NCI-H1694 treated with DMSO at 0.1 percent for 48 hours (cell line): ENCODE measurements around the gene ACOXL.
"Not testable (repeated sequence)": the region's sequence is repeated elsewhere in the genome, so short reads cannot be mapped to it uniquely, and the experiment has no call there.

Experiments used
- DNase-seq: peaks from one replicate; lab custom pipeline; 2025; lab: John Stamatoyannopoulos, UW

Gene ACOXL

DNA sequence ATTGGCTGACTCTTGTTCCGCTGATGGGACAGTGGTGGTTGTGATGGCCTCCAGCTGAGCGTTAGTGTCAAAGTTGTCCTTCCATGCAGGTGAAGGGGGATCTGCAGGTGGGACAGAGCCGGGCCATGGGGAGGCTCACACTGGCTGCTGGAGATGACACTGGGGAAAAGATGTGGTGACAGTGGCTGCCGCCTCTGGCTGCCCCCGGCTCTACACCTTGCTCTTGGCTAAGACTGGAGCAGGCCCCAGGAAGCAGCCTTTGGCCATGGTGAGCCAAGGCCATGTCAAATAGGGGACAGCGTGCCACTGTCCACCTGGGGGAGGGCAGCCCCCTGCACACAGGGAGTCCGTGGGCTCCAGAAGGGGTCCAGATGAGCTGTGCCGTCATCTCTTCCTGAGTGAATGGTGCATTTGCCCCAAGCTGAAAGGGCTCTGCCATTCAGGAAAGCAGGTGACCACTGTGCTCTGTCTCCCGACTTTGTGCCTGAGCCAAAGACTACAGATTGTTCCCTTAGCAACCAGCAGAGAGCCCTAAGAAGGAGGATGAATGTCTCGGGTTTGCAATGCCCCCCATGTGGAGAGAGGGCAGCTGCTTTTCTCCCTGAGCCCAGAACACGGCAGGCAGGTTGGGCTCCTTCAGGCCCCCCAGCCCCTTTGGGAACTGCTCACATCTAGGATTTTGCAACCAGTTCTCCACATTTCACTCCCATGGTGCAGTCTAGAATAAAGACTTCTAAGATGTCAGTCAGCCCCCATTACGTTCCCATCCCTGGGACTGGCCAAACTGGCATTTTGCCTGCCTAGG is 309.2 kb downstream of the ACOXL start:
- no peak for DNase-seq

DNA sequence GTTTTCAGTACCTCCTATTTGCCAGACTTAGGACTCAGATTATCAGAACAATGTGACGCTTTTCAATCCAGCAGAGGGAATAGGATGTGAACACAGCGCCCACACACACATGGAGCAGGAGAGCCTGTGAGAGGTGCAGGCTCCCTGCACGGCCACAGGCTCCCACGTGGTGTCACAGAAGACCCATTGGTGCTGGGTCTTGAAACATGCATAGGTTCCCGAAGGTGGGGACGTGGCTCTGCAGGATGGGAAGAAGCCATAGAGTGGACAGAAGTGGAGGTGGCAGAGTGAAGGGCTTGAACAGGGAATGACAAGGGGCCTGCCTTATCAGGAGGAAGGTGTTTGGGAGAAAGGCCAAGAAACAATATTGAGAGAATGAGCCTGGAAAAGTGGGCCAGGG is 309.9 kb downstream of the ACOXL start:
- no peak for DNase-seq

DNA sequence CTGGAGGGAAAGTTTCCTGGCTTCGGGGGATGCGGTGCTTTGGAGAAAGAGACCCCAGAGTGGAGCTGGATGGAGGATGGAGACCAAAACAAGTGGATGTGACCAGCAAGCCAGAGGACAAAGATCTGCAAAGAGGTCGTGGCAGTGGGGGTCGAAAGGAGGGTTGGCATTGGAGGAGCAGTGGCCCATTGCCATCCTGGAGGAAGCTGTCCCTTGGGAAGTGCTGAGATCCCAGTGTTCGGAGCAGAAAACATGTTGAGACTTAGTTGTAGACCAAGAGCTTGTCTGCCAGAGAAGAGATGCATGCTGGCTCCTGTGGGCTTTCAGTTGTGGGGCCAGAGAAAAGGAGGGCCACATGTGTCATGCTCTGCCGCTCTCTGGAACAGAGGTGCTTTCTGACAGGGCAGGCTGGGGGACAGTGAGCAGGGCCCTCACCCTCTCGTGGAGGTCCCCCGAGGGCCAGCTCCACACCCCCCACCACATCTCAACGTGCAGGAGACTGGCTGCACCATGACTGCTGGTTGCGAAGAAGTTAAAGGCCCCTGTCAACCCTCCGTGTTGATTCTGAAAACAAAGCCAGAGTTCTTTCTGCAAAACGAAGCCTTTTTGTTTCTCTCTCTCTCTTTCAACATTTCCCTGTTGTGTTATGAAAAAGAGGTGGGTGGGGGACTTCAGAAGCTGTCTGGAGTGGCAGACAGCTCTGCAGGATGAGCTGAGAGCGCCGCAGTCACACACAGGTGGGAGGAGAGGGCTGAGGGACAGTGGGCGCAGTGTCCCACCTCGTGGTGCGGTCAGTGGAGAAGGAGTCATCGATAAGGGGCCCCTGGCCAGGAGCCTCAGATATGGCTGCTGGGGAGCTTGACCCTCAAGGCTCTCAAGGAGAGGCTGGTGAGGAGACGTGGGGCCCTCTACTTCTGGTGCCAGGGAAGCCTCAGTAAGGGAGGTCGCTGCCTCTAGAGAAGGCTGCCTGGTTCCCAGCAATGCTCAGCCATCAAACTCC is 310.7 kb downstream of the ACOXL start:
- no peak for DNase-seq

DNA sequence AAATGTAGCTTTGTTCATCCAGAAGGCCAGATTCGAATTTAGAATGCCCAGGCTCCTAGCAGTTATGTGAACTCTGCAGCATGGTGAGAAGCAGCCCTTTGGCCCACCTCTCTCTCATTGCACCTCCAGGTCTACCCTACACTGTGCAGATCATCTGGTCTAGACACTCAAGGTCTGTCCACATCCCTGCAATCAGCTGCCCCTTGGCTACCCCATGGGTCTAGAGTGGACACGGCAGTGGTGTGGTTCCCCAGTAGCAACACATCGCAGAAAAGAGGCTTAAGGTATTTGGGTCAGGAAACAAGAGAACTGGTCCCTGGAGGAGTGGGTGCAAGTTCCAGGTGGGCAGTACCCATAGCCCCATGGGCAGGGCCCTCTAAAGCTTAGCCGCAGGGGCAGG is 311.7 kb downstream of the ACOXL start:
- no peak for DNase-seq

DNA sequence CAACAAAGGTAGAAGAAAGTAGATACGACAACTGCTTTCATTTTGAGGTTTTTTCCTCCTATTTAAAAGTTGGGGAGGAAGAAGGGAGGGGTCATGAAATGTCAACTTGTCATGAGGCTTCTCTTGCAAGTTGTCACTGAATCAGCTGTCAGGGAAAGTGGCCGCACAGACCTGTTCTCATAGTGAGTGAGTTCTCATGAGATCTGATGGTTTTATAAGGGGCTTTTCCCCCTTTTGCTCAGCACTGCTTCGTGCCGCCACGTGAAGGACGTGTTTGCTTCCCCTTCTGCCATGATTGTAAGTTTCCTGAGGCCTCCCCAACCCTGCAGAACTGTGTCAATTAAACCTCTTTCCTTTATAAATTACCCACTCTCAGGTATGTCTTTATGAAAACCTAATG is 312.9 kb downstream of the ACOXL start:
- DNase-seq: not testable (repeated sequence)

DNA sequence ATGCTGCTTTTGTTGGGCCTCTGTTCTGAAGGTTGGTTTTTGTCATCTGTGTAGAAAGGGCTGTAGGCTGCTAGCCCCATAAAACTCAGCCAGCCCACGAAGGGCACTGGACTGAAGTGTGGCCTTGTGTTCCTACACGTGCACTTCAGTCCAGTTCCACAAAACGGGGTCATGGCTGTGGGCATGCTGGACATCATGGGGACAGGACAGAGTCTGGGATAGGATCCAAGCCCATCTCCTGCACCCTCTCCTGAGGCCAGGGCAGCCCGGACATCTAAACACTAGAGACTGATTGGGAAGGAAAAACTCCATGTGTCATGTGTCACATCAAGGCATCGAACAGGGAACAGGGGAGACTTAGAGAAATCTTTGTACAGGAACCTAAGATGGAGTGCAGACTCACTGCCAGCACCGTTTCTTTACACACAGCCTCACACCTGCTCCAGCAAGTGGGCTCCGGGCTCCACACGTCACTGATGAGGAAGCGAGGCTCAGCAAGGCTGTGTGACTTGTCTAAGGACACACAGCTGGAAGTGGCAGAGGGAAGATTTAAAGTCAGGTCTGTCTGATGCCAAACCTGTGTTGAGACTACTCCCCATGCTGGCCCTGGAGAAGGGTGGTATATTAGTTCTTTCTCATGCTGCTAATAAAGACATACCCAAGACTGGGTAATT is 313.5 kb downstream of the ACOXL start:
- DNase-seq: no peak

DNA sequence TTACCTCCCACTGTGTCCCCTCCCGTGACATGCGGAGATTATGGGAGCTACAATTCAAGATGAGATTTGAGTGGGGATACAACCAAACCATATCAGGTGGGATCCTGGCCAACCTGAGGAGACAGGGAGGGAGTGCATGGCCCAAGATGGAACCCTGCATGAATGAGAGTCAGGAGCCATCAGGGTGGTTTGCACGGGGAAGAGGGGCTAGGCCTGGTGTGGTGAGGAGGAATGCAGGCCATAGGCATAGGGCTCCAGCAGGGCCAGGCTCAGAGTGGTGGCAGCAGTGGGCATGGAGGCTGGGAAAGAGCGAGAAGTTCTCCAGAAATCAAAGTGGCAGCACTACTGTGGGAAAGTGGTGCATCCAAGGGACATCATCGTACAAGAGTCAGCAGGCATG is 314.3 kb downstream of the ACOXL start:
- DNase-seq: no peak

DNA sequence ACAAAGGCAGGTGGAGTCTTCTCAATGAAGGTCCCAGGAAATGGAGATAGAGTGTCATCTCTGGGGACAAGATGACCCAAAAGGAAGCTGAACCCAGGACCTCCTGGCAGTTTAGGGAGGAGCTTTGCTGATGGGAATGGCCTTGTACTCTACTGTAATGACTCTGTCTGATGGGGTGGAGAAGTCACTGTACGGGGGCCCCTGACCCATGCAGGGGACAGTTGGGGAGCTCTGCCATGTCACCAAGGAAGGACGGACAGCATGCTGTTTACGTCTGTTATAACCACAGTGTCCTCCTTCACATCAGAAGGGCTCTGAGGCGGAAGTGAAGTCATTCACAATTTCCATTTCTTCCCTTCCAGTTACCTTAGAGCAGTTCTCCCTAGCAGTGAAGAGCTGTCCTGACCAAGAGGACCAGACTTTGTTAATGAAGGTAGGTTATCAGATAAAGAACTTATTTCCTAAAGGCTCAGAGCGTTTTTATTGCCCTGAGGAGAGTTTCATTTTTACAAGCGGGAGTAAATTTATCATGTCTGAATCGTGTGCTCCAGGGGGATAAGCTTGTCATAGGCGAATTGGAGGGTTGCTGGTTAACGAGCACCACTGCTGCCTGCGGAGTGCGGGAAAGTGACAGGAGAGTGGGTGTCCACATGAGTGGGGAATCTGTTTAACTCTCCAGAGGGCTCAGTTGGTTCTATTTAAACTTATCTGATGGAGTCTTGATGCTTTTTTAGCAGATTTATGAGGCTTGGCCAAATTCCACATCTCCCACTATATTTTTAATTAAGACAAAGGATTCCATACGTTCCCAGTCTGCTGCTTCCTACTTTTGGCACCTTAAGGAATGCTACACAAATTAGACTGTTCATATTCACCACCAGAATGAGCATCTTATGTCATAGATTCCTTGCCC is 316.7 kb downstream of the ACOXL start:
- DNase-seq: no peak

DNA sequence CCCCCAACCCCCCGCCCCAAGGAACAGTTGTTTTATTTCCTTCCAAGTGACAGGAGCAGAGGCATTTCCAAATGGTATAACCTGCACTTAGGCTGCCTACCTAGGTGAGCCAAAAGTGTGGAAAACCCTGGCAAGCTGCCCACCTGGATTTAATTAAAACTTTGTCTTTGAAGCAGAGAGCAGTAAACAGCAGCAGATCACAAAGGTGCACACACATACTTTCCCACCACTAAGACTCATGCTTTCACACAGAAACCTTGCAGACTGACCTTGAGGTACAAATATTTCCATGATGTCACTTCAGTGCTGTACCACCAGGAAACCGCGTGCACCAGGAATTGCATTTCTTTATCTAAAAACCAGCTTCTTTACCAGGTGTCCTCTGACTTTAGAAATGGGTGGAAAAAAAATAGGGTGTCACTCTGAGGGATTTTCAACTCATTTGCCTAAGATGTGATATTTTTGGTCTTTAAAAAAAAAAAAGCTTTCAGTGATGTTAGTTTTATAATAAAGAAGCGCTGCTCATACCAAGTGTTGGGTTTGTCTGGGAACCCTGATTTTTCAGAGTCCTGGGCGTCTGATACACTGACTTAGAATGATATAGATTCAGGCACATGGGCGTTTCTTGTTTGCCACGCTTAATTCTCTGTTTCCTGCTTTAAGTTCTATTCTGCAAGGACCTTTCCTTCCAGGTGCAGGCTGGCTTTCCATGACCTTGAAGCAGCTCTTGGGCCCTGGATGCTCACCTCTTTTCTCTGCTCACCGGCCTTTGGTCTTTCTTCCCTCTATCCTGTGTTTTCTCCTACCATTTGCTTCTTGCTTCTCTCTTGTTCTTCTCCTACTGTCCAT is 317.6 kb downstream of the ACOXL start:
- no peak for DNase-seq

DNA sequence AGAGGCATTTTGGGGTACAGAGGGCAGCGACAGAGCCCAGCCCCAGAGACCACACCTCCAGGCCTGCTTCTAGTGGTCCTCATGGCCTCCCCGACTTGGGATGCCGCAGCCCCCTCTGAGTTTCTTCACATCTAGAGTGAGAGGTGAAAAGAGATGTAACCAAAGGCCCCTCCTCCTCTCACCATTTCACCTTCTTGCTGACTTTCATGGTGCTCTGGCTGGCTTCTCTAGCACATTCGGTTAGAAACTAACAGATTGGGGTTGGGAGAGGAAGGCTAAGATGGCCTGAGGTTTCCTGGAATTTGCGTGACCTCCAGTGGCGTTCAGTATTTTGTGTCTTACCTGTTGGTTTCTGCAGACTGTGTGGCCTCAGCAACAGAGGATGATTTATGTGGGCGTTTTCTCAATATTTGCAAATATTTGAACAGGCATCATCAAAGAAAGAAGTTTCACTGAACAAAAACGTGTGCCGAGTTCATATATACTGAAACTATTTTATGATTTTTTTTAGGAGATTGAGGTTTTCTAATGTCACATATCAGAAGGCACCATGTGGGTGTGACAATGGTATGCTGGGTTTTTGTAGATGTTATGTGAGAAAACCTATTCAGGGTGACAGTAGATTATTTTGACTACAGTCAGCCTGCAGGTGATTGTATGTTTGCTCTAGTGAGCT is 318.5 kb downstream of the ACOXL start:
- no peak for DNase-seq

DNA sequence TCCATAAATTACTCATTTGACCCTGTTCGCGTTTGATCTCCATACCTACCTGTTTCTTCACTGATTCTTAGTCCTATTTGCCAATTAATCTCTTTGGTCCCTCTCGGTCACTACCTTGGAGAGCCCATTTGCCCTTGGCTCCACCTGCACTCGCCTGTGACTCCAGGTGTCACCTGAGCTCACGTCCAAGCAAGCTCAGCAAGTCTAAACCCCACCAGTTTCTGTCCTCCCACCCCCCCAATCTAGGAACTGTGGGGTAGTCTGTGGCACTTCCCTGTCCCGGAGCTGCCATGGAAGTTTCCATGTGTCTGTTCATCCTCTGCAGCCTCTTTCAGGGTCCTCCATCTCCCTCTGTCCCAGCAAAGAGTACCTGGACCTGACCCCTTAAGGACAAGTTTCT is 320.2 kb downstream of the ACOXL start:
- no peak for DNase-seq

DNA sequence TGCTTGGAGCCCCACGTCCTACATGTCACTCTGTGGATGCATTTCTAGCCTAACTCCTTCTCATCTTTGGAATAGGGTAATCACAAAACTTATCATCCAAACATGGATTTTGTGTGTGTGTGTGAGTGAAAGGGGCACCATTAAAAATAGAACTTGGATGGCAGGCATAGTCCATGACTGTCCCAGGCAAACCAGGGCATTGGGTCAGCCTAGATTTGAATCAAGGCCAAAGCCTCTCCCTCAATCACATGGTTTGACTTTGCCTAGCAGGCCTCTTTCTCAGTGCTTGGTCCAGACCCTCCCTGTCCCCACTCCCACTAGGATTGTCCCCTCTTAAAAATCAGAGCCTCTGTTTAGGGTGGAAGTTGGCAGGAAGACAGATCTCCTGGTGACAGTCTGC is 320.9 kb downstream of the ACOXL start:
- no peak for DNase-seq

DNA sequence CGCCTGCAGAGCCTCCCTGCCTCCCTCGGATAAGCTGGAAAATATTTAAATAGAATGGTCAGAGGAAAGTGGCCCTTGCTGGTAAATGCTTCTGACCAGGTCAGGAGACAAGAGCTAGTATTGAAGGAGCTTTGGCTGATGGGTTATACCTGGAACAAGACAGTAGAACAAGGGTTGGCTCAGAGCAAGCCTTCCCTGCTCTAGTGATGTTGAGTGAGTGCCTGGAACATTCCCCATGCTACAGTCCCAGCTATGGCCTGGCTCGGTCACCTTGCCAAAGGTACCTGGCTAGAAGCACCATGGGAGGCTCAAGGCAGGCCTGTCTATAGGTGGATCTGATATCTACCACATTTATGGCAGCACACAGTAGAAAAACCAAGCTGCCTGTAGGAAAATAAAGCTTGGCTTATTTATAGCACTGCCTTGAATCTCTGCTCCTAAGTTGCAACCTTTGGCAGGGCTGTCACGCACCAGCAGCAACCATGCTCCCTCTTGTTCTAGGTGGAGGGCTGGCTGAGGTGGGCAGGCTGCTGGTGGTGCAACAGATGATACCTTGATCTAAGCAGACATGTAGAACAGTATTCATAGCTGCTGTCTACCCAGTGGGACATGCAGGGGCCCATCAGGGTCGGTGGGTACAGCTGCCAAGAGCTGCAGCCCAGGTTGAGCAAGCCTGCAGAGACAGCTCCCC is 321.6 kb downstream of the ACOXL start:
- DNase-seq: no peak

DNA sequence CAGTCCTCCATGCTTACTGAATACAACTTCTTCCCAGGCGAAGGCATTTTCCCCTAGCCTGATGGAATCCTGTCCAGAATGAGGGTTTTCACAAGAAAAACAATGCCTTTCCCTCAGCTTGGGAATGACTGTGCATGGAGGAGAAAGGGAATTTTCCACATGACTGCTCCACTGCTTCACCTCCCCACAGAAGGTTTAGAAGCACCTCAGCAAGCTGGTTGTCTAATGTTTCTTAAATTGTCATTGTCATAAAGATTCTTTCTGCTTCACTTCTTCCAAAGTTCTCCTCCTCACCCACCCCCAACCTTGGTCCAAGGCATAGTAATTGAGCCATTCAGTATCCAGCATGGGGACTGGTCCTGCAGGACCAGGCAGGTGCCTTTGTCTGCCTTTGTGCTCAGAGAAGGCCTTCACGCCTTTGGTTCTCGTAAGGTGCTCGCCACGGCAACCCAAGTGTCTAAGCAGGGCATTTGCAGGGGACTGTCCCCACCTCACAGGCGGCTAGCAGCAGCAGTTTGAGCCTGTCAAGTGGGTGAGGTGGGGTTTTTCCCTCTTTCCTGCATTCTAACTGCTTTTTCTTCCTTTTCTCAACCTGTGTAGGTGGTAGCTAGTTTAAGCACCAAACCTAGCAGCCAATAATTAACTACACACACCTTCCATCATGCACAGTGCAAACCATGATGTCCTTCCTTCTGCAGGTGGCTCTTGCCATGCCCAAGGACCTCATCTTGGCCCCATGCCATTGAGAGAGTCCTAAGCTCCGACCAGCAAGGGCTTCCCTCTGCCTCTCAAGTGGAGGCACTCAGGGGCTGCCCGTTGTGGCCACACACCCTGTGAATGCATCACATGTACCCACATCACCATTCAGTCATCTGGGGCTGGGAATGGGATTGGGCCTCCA is 322.7 kb downstream of the ACOXL start:
- DNase-seq: no peak

DNA sequence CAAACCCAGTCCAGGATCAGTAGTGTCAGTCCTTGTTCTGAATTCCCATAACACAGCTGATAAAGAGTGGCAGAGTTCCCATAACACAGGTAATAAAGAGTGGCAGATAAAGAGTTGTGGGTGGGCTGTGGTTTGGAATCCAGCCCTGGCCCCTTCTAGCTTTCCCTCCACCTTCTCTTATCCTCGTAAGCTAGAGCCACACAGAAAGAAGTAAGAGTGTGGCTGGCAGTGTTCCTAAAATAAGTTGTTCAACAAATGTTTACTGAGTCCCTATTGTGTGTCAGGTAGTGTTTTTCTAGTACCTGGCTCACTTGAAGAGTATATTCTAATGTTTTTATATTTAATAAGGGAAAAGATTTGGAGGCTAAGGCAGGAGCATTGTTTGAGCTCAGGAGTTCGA is 323.4 kb downstream of the ACOXL start:
- DNase-seq: no peak

DNA sequence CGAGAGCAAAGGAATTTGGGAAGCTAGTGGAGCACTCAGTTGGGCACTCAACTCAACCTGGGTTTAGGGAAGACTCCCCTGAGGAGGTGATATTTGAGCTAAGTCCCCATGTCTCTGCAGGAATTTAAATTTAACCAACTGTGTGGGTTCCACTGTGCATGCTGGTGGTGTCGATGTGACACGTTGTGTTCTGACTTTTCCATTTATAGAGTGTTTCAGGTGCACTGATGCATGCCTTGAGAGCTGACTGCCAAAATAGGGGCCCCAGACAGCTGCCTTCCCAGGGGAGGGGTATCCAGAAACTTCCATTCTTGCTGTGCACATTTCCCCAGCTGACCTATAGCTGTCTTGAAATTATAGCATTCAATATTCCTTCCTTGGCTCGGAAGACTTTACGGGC is 324.7 kb downstream of the ACOXL start:
- DNase-seq: no peak

DNA sequence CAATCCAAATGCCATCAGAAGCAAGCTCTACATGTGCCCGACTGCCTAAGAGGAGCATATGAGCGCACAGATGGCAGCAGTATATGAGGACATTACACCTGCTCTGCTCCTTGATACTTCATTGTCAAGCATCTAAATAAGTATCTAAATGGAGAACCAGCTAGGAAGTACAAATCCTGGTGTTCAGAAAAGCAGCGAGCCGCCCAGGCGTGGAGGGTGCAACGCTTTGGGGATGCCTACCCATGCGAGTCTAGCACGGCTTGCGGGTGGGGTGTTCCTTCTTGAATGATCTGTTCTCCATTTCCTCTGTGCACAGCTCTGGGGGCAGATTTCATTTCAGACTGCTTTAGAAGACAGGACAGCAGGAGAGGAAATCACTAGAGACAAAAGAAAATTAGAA is 325.3 kb downstream of the ACOXL start:
- no peak for DNase-seq

DNA sequence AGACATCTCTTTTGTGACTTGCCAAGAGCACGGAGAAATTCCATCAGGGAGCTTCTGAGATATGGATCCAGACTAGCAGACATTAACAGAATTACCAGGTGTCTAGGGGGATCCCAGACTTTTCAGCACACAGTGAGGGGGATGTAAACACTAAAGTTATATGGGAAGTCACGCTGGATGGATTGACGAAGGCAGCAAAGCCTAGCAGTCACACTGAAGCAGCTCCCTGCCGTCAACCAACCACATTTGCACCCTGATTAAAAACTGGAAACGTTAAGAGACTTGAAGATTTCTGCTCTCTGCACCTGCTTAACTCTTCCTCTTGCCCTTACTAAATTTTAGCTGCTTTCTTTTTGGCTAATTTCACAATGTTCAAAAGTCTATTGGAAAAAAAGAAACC is 325.9 kb downstream of the ACOXL start:
- DNase-seq: no peak
